Measurements from ENCODE around the gene ROPN1L.

Gene ROPN1L

DNA sequence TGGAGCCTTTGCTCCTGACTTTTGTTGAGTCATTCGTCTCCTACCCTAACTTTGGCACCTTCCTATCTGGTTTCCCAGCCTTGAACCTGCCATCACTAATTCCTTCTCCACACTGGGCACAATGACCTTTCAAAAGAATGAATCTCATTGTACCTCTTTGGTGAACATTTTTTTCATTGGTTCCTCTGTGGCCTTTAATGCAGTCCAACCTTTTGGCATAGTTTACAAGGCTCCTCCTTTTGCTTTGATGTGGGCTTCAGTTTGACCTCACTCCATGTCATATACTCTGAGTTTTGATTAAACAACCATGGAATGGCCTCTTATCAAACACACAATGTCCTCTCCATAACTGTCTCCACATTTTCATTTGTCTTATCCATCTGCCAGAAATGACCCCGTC is 14.5 kb upstream of the ROPN1L start:
- Histone ChIP-seq H3K4me3 (no peak overlapping the region), H3K27ac (no peak overlapping the region)
- TF ChIP-seq, protein P1, sequence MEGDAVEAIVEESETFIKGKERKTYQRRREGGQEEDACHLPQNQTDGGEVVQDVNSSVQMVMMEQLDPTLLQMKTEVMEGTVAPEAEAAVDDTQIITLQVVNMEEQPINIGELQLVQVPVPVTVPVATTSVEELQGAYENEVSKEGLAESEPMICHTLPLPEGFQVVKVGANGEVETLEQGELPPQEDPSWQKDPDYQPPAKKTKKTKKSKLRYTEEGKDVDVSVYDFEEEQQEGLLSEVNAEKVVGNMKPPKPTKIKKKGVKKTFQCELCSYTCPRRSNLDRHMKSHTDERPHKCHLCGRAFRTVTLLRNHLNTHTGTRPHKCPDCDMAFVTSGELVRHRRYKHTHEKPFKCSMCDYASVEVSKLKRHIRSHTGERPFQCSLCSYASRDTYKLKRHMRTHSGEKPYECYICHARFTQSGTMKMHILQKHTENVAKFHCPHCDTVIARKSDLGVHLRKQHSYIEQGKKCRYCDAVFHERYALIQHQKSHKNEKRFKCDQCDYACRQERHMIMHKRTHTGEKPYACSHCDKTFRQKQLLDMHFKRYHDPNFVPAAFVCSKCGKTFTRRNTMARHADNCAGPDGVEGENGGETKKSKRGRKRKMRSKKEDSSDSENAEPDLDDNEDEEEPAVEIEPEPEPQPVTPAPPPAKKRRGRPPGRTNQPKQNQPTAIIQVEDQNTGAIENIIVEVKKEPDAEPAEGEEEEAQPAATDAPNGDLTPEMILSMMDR (IDR thresholded peaks at IDR 0.05): no peak
- DNase-seq (ENCODE audit: low spot score): no peak

DNA sequence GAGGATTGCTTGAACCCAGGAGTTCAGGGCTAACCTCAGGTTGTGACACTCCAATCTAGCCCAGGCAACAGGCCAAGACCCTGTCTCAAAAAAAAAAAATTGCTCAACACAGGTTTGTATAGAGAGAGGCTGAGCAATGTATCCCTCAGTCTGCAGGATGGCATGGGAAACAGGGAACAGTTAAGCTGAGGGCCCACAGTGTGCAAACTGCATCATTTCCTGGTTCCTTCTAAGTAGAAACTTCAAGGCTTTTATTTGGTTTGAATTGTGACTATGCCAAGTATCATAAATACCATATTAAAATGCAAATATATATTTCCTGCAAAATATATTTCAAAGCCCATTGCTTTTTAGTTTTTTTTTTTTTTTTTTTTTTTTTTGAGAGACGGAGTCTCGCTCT is 13.7 kb upstream of the ROPN1L start:
- TF ChIP-seq, protein P1 (IDR thresholded peaks at IDR 0.05): no peak
- no peak for DNase-seq (ENCODE audit: low spot score)
- no peak overlapping the region for H3K4me3 ChIP-seq
- no peak overlapping the region for H3K27ac ChIP-seq

DNA sequence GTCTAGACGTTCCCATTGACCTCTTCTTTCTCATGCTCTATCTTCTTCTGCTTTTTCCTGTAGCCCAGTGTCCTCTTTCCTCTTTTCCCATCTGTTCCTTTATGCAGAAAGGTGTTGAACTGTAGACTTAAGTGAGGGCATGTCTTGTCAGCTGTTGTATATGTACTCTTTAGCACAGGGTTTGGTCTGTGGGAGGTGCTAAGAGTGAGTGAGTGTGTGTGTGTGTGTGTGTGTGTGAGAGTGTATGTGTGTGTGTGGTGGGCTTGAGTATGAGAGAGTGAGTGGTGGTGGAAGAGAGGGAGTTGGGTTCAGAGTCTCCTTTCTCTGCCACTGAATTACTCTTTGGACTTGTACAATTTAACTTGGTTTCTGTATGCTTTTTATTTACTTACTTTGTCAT is 10.3 kb upstream of the ROPN1L start:
- no peak for DNase-seq (ENCODE audit: low spot score)

DNA sequence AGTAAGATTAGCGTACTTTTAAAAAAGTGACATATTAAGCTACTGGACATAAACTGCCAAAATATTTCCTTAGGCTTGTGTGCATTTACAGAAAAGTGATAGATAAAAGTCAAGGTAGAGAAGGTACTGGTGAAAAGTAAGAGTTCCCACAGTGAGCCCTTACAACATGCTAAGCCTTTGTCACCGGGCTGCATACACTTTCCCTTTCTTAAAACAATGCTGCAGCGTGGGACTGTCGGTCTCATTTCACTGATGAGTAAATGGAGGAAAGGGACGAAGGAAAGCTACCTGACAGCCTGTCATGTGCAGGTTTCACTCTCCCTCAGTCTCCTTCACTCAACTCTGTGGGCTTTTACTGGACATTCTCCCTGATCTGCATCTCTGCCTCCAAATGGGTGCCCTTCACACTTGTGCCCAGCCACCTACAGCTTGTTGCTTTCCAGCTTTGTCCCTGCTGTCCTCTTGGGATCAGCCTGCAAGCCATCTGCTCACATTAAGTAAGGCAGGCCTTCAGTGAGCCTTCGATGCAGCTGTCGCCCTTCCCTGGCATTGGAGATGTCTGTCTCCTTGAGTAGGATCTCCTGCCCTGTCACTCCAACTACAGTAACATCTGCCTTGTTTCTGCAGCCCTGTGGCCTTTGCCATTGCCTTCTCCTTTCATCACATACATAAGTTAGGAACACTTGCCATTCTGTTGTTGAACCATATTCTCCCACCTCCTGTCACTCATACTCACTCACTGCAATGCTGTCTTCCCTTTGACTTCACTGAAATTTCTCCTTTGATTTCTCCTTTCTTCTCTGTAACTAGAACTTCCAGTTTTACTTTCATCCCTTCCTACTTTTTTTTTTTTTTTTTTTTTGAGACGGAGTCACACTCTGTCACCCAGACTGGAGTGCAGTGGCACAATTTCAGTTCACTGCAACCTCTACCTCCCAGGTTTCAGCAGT is 9.3 kb upstream of the ROPN1L start:
- H3K27ac ChIP-seq: no peak overlapping the region
- TF ChIP-seq, protein P1 (IDR thresholded peaks at IDR 0.05): no peak
- H3K4me3 ChIP-seq: no peak overlapping the region
- no peak for DNase-seq (ENCODE audit: low spot score)

More for the DNA sequence above, 10.3 kb upstream of the ROPN1L start:
- Histone ChIP-seq H3K27ac (no peak overlapping the region), H3K4me3 (no peak overlapping the region)
- TF ChIP-seq, protein P1 (IDR thresholded peaks at IDR 0.05): no peak

DNA sequence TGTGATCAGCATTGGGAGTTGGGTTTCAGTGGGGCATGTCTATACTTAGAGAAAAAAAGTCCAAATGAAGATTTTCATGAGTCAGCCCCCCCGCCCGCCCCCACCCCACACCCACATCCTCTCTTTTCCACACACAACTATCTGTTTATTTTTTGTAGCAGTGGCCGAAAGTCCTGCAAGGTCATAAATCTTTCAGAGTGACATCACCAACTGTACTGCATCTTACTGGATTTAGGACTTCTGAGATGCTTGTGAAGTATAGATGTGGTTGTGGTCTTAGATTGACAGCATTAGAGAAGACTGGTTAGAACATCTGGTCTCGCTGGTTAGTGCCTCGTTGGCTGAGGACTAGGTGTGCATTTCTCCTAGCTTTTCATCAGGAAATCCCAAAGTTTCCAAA is 7.3 kb upstream of the ROPN1L start:
- H3K27ac ChIP-seq: no peak overlapping the region
- H3K4me3 ChIP-seq: no peak overlapping the region
- DNase-seq (ENCODE audit: low spot score): no peak
- TF ChIP-seq, protein P1 (IDR thresholded peaks at IDR 0.05): no peak

DNA sequence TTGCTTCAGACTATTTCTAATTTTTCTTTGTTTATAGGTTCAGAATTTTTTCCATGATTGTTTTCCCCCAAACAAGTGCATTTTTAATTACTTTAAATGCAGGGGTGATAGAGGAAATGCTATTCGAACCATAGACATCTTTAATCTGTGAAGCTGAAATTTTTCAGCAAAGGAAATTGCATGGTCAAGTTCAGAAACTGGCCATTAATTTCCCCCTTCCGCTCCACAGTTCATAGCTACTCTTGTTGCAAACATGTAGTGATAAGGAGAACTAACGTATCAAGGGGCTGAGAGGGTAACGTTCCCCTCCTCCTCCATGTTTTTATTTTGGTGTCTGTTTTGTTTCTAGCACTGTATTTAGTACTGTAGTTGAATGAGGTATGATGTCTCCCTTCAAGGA is 3.4 kb upstream of the ROPN1L start:
- DNase-seq (ENCODE audit: low spot score): no peak
- no peak overlapping the region for H3K4me3 ChIP-seq

More for the DNA sequence above, 3.4 kb upstream of the ROPN1L start:
- H3K27ac ChIP-seq: no peak overlapping the region
- TF ChIP-seq, protein P1 (IDR thresholded peaks at IDR 0.05): no peak
